ENCODE data around the gene KIAA0753.
"Not testable (repeated sequence)": the region's sequence is repeated elsewhere in the genome, so short reads cannot be mapped to it uniquely, and the experiment has no call there.

KIAA0753 gene

DNA sequence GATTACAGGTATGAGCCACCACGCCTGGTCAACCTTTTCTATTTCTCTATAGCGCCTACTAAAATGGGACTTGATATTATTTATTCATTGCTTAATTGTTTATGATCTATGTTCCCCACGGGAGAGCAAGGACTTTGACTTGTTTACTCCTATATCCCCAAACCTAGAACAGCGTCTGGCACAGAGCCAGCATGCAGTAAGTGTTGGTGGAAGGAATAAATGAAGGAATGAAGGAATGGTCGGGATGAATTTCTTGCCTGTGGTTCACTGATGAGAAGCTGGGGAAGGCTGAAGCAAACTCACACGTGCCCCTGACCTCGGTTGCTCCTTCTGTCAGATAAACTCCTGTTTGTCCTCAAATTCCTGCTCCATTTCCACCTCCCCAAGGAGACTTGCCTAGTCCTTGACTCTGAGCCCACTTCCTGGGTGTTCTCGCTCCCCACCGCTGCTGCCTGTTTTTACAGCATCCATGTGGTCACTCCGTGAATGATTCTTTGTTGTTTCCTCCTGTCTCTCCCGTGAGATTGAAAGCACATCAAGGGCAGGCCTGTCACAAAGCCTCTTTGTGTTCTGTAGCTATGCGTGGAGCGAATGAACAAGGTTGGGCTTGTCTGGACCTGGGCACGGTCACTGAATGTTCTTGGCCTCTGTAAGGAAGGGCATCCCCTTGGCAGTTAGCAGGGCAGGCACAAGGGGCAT lies 28.4 kb upstream of the KIAA0753 start:
- no peak for DNase-seq (ENCODE audit: low read depth in 2 of 3, low spot score in 2 of 3)

DNA sequence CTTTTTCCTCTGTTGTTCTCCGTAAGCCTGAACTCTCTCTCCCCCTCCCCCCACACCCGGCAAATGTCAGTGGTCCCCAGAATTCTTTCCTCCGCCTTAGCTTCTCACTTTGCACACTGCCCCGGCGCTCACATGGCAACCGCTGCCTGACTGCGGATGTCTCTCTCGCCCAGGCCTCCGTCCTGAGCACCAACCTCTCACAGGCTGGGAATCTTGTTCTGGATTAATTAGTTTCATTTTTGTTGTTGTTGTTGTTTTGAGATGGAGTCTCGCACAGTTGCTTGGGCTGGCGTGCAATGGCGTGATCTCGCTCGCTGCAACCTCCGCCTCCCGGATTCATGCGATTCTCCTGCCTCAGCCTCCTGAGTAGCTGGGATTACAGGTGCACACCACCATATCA lies 27.7 kb upstream of the KIAA0753 start:
- DNase-seq (ENCODE audit: low read depth in 2 of 3, low spot score in 2 of 3), result no peak

DNA sequence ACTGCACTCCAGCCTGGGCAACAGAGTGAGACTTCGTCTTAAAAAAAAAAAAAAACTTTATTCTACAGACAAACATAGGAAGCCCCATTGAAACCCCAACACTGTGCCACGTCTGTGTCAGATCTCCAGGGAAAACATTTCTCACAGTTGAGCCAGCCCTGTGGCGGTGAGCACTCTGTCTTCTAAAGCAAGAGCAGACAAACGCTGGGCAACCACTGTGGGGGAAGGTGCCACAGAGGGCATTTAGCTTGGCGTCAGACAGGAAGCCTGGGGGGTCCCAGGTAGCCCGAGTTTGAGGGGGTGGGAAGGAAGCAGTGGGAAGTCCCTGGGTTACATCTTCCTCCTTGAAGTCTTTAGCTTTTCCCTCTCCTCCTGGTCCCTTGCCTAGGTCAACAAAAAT lies 27.0 kb upstream of the KIAA0753 start:
- DNase-seq (ENCODE audit: low read depth in 2 of 3, low spot score in 2 of 3), result no peak

DNA sequence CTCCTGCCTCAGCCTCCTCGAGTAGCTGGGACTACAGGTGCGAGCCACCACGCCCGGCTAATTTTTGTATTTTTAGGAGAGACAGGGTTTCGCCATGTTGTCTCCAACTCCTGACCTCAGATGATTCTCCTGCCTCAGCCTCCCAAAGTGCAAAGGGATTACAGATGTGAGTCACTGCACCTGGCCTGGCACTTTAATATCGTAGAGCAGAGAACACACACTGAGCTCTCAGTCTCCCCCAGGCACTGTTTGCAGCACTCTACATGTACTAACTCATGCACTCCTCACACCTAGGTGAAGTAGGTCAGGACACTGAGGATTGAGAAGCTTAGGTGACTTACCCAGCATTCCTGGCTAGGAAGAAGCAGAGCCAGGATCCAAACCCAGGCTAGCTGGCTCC lies 26.0 kb upstream of the KIAA0753 start:
- no peak for DNase-seq (ENCODE audit: low read depth in 2 of 3, low spot score in 2 of 3)

DNA sequence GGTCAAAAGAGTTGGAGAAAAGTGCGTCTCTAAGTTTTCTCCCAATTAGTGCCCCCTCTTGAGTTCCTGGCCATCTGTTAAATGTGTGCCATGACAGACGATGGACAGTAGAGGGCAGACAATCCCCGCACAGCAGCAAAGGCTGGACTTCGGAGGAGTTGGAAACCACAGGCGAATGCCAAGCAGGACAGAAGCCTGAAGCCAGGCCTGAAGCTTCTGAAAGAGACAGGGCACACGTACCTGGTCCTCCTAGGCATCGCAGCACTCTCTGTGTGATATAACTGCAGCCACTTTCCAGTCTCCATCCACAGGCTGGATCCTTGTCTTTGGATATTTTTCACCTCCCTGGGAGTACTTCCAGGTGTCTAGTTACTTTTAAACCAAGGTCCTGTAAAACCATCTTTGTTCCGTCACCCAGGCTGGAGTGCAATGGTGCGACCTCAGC lies 25.6 kb upstream of the KIAA0753 start:
- DNase-seq (ENCODE audit: low read depth in 2 of 3, low spot score in 2 of 3), result no peak

DNA sequence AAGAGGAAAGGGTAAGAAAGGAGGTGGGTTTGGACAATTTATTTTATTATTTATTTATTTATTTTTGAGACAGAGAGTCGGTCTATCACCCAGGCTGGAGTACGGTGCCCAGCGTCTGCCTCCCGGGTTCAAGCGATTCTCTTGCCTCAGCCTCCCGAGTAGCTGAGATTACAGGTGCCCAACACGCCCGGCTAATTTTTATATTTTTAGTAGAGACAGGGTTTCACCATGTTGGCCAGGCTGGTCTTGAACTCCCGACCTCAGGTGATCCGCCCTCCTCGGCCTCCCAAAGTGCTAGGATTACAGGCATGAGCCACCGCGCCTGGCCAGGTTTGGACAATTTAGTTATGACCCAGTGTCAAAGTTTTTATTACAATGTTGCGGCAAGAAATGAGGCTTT lies 22.7 kb upstream of the KIAA0753 start:
- not testable (repeated sequence) for DNase-seq (ENCODE audit: low read depth in 2 of 3, low spot score in 2 of 3)

DNA sequence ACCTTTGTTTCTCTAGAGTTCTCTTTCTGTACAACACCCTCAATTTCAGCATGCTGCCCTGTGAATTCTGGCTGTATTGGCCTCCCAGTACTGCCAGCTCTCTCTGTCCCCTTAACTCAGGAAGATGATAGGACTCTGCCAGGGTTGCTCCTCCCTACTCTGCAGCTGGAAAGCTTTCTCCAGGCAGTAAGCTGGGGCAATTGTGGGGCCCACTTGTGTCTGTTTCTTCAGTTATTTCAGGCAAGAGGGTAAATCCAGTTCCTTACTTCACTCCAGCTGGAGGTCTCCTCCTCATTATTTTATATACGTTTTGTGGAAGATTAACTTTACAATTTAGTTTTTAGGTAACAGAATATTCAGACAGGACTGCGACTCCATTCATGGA lies 20.9 kb upstream of the KIAA0753 start:
- DNase-seq (ENCODE audit: low read depth in 2 of 3, low spot score in 2 of 3), result no peak

DNA sequence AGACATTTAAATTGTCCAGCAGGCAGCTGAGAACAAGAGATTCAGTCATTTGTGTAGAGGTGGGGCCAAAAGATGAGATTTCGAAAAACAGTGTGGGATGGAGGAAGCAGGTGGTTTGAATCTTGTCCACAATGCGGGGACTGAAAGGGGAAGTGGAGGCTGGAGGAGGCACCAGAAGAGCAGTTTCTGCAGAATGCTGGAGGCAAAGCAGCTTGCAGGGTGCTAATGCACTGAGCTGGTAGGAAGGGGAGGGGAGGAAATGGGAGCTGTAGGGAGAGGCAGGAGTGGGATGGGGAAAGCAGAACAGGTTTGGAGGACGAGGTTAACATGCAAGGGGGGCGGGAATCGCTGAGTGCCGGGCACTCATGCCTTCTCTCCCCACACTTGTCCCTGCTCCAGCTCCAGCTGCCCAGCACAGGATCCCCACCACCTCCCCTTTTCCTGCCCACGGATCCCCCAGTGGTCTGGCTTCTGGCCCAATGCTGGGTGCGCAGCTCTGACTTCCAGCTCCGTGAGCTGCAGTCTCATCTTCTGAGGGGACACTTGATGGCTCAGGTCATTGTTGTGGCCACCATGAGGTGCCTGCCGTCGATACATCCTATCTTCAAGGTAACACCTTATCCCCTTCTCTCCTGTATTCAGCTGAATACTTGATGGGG lies 20.4 kb upstream of the KIAA0753 start:
- DNase-seq (ENCODE audit: low read depth in 2 of 3, low spot score in 2 of 3), result no peak

DNA sequence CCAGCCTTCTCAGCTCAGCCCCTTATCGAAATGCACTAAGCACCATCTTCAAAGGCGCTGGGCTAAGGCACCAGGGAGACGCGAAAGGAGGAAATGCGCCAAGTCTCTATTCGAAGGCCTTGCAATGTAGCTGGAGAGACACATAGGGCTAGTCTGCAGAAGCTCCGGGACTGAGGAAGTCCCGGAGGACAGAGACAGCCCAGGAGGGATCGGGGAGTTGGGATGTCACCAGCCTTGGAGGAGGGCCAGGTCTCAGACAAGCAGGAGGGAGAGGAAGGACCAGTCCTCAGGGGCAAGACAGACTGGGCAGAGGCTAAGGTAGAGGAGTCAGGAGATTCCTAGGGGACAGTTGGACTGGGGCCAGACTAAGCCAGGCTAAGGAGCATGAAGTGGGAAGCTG lies 19.6 kb upstream of the KIAA0753 start:
- DNase-seq (ENCODE audit: low read depth in 2 of 3, low spot score in 2 of 3), result no peak

DNA sequence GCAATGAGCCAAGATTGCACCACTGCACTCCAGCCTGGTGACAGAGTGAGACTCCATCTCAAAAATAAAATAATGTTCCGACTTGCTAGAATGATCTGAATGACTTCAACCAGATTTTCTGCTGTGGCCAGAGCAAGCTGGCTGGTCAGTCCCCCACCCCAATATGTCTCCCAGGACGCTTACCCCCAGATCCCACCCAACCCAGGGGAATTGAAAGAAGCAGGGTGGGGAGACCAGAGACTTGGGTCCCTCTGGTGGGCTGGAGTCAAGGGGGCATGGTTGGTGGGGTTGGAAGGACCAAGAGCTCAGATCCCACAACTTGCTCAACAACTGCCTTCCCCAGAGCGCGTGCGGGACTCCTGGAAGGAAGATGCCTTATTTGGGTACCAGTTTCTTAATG lies 17.9 kb upstream of the KIAA0753 start:
- DNase-seq (ENCODE audit: low read depth in 2 of 3, low spot score in 2 of 3), result not testable (repeated sequence)

DNA sequence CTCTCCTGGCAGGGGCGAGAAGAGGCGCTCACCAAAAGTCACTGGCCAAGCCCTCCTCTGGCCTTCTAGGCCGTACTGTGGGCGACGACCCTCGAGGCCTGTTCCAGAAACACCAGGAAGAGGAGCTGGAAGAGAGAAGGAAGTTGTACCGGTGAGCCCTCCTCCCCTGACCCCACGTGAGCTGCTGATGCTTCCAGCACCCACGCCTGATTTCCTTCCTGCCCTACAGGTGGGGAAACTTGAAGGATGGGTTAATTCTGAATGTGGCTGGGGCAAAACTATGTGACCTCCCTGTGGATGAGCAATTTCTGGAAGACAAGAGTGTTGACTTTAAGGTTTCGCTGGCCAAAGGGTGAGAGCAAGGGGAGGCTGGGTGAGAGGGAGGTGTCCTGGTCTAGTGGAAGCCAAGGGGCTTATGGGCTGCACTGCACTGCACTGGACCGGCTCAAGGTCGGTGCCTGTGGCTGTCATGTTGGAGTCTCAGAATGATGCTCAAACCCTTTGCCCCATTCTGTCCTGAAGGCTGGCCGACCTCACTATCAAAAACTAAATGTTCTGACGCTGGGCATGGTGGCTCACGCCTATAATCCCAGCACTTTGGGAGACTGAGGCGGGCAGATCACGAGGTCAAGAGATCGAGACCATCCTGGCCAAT lies 17.2 kb upstream of the KIAA0753 start:
- DNase-seq (ENCODE audit: low read depth in 2 of 3, low spot score in 2 of 3), result no peak

DNA sequence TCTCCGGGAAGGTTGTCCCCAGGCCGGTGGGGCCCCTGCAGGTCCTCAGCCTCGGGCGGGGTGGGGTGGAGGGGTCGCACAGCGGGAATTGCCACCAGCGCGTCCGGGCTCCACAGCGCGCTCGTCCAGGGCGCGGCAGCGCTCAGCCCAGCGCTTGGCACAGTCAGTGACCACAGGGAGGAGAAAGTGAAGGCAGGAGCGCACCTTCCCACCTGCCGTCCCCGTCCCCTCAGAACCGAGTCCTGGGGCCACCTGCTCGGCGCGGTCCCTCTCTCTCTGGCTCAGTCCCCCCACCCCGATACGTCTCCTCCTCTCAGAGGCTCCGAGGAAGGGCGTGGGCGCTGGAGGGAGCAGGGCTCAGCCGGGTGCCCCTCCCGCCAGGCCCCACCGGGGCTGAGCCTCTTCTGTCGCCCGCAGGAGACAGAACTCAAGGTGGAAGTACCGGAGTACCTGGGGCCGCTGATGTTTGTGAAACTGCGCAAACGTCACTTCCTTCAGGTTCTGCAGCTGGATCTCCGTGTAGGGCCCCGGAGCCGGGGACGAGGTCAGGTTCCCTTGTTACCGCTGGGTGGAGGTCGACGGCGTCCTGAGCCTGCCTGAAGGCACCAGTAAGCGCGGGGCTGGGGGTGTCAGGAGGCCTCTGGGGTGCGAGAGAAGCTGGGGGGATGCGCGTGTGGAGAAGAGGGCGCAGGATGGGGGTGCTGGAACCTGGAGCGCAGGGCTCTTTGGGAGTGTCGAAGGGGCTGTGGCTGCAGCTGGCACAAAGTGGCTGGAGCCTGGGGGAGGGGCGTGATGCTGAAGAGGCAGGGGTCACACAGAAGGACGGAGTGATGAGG lies 16.5 kb upstream of the KIAA0753 start:
- not testable (repeated sequence) for DNase-seq (ENCODE audit: low read depth in 2 of 3, low spot score in 2 of 3)

DNA sequence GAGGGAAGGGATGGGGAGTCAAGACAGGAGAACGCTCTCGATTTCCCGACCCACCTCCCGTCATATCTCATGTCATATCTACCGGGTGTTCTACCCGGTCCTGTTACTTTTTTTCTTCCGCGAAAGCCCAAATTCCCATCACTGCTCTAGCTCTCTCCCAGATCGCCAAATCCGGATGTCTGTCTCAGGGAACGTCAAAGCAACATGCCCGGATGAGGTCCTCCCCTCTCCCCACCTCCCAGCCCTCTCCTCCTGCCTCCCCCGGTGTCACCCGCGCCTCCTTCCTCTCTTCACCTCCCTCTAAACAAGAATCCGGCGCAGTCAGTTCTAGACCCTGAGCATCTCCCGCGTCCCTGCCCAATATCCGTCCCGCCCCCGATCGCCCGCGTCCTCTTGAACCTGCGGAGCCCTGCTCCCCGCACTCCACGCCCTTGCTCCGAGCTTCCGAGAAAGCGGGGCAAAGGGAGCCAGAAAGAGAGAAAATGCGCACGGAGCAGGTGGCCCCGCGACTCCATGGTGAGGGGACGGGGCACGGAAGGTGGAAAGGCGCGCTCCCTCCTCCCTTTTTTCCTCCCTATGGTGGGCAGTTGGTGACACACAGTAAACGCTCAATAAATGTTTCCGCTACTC lies 15.3 kb upstream of the KIAA0753 start:
- DNase-seq (ENCODE audit: low read depth in 2 of 3, low spot score in 2 of 3), result not testable (repeated sequence)

DNA sequence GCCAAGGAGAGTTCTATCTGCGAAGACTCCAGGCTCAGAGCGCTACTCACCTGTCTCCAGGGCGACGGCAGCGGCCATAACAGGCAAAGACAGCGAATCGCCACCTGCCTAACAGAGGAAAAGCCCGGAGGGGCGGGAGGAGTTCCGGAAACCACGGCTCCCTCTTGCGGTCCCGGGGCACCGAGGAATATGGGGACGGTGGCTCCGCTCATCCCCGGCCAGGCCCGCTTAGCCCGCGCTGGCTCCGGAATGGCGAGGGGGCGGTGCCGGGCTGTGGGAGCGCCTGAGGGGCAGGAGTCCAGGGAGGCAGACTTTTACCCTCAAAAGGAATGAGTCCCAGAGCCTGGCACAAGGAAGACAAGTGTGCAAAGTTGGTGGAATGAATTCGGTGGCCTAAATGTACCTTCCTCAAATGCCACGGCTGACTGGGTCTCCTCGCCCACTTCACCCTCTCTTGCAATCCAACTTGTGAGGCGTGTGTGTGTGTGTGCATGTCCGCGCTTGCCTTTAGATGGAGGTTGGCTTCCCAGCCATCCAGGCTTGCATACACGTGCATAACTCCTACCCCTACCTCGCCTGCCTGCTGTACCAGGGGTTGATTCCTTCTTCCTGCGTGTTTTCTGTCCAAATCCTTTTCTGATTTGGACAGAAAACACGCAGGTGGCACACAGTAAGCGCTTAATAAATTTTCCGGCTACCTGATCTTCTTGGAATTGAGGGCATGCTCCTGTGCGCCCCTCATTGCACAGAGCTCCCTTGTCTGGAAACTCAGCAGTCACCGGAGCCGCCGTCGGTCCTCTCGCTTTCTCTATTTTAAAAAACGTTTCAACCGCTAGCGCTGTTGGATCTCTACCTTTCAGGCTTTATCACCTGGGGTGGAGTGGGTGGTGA lies 14.6 kb upstream of the KIAA0753 start:
- no peak for DNase-seq (ENCODE audit: low read depth in 2 of 3, low spot score in 2 of 3)

DNA sequence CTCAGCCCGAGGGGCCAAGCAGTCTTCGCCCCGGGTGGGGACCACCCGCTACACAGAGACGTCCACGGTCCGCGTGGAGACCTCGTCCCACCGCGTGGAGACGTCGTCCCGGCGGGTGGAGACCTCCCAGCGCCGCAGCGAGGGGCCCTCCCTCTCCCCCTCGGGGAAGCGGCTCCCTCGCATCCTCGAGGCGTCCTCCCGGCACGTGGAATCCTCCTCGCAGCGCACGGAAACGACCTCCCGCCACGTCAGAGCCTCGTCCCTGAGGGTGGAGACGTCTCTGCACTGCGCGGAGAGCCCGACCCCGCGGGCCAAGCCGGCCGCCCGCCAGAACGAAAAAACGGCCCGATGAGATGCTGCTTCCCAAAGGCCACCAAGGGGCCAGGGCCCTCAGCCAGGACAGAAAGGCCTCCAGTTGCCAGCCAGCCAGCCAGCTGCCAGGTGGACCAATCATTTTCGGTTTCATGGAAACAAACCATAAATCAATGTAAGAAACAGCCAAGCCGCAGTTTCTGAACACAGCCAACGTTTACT lies 11.5 kb upstream of the KIAA0753 start:
- no peak for DNase-seq (ENCODE audit: low read depth in 2 of 3, low spot score in 2 of 3)

DNA sequence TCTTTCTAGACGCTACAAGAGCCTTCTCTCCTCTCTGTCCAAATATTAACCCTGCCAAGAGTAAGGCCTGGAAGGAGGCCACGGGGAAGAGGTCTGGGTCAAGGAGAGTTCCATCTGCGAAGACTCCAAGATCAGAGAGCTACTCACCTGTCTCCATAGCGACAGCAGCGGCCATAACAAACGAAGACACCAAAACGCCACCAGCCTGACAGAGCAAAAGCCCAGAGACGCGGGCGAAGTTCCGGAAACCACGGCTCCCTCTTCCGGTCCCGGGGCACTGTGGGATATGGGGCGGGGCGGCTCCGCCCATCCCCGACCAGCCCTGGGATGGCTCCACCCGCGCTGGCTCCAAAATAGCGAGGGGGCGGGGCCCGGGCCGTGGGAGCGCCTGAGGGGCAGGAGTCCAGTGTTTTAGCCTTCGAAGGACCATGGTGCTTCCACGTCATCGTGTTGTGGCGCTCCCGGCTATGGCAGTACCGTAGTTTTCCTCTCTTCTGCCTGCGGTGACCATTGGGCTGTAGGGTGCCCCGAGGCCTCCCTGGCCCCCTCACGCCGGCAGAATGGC lies 10.9 kb upstream of the KIAA0753 start, which contains the start of the genes C17orf100 and MED31:
TSS of gene C17orf100 (plus strand) at position 409 of the 565 bp plus-strand sequence. CDS start at position 561, 152 bp downstream.
TSS of gene MED31 (minus strand) at position 252 of the 565 bp plus-strand sequence. CDS start at position 175, 77 bp downstream.
- peak; percentile 81 to 91 (median 86) for DNase-seq (ENCODE audit: low read depth in 2 of 3, low spot score in 2 of 3)

DNA sequence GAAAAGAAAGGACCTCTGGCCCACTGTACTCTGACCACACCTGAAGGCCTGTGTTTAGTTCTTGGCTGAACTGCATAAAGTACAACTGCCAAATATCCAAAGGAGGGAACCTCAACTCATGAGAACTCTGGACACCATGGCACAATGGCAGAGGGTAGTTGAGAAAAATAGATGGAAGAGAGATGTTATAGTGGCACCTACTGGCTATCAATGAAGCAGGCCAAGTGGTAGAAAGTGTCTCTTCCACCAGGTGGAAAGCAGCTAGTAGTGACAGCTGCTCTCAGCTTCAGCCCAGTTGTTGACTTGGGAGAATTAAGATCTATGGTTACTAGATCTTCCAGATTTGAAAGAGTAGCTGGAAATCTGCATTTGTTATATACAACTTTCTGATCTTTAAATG lies 7.7 kb upstream of the KIAA0753 start:
- DNase-seq (ENCODE audit: low read depth in 2 of 3, low spot score in 2 of 3), result no peak

DNA sequence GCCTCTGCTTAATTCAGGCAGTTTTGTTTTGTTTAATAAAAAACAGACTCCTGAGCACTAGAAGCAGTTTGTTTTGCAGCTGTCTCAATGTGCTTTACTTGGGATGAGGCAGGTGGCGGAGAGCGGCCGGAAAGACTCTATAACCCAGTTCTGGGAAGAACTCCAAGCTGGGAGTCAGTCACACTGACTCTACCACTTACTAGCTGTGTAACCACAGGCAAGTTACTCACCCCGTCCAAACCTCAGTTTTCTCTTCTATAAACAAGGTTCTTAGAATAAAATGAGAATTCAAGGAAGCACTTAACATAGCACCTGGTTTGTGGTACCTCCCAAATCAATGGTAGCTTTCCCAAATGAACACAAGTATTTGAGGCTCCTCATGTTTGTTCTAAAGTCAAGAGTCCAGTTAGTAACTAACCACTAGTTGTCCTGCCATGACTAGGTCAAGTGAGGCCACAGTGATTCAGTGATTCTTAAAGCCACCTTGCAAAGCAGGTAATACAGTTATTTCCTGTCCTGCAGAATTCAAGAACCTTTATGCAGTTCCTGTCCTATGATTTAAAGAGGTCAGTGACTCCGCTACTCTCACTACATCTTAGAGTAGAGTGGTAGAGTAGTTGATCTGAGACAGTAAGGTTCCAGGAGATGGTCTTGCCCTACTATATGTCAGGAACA lies 3.1 kb upstream of the KIAA0753 start:
- no peak for DNase-seq (ENCODE audit: low read depth in 2 of 3, low spot score in 2 of 3)

DNA sequence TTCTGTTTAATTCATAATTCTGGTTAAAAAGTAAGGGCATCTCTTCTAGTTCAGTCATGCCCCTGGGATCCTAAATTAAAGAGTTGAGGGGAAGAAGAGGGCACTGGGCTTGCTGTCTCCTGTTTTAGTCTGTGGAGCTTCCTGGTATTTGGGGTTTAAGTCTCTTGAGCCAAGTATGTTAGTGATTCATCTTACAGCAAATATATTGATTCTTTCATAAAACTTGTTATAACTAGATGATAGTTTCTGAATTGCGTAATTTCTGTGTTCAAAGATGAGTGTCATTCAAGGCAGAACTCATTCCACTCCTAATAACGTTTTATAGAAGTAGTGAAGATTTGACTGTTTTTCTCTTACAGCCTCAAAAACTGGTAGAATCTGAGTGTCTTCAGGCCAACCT lies 2.1 kb upstream of the KIAA0753 start:
- DNase-seq (ENCODE audit: low read depth in 2 of 3, low spot score in 2 of 3), result no peak

All from activated CD8-positive, alpha-beta memory T cell treated with anti-CD3 and anti-CD28 coated beads for 48 hours (primary cell).